ENCODE data around the gene CES4A. TPM values are rescaled to one million over a fixed set of nuclear protein-coding genes. Genes with fewer than 3 reads are reported as not detected.

CES4A gene
- total RNA-seq, 1 donor from 2014 or later = 0.11 TPM

DNA sequence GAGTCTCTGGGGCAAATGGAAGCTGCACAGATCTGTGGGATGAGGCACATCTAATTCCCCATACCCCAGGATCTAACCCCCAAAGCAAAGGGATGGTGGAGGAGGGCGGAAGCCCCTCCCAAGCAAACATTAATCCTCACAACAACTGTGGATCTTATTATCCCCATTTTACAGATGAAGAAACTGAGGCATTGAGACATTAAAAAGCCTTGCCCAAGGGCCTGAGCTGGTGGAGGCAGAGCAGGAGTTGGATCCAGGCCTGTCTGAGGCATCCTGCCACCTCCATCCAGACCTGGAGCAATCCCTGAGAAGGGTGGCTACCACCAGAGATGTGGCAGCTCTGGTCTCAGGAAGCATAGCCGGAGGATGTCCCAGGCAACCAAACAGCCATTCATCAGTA, 22.9 kb downstream of the CES4A start:
- Histone ChIP-seq H3K4me1 (peaks cover 0 to 15% of the 10 kb centered on the region in 2 donors), H3K36me3 (no peaks in the 10 kb centered on the region), H3K9me3 (no peaks in the 10 kb centered on the region), H3K4me3 (no peak overlapping the region), H3K27me3 (no peaks in the 10 kb centered on the region), H3K27ac (no peak overlapping the region)
- DNase-seq (ENCODE audit: low spot score in 2 of 2) = no peak
- intact Hi-C loops (cut with DNase I) = no loop called here
- TF ChIP-seq, protein P1, sequence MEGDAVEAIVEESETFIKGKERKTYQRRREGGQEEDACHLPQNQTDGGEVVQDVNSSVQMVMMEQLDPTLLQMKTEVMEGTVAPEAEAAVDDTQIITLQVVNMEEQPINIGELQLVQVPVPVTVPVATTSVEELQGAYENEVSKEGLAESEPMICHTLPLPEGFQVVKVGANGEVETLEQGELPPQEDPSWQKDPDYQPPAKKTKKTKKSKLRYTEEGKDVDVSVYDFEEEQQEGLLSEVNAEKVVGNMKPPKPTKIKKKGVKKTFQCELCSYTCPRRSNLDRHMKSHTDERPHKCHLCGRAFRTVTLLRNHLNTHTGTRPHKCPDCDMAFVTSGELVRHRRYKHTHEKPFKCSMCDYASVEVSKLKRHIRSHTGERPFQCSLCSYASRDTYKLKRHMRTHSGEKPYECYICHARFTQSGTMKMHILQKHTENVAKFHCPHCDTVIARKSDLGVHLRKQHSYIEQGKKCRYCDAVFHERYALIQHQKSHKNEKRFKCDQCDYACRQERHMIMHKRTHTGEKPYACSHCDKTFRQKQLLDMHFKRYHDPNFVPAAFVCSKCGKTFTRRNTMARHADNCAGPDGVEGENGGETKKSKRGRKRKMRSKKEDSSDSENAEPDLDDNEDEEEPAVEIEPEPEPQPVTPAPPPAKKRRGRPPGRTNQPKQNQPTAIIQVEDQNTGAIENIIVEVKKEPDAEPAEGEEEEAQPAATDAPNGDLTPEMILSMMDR (IDR thresholded peaks at IDR 0.05) = no peak

GRCh38 chr16:67013233-67013822, 24.9 kb downstream of the CES4A start:
- Histone ChIP-seq H3K4me1 (peaks cover 0 to 15% of the 10 kb centered on the region in 2 donors), H3K36me3 (no peaks in the 10 kb centered on the region), H3K4me3 (peak overlapping the region; percentile 76 to 77), H3K27me3 (no peaks in the 10 kb centered on the region), H3K9me3 (no peaks in the 10 kb centered on the region), H3K27ac (peak overlapping the region; percentile 77 to 83)
- intact Hi-C loops (cut with DNase I) = no loop called here
- DNase-seq (ENCODE audit: low spot score in 2 of 2) = peak in 1 of 2 donors; percentile 68
- TF ChIP-seq, protein P1 (IDR thresholded peaks at IDR 0.05) = no peak

- intact Hi-C loops (cut with DNase I) = loop anchor here (1.0 to 2.0 kb wide), 4 partner anchors 14 to 35 kb away; partner anchors contain the start of gene CBFB
- peak overlapping the region; percentile 77 to 83 for H3K27ac ChIP-seq
- peak in 1 of 2 donors; percentile 91 for DNase-seq (ENCODE audit: low spot score in 2 of 2)
- no peaks in the 10 kb centered on the region for H3K9me3 ChIP-seq
- peak overlapping the region; percentile 76 to 77 for H3K4me3 ChIP-seq
- H3K4me1 ChIP-seq = peaks cover 0 to 15% of the 10 kb centered on the region in 2 donors
- no peaks in the 10 kb centered on the region for H3K27me3 ChIP-seq
- no peaks in the 10 kb centered on the region for H3K36me3 ChIP-seq
- TF ChIP-seq, protein P1 (IDR thresholded peaks at IDR 0.05) = peak; percentile 11 to 28 (median 24)
Measured at GRCh38 chr16:67013823-67014633, 25.6 kb downstream of the CES4A start.

- TF ChIP-seq, protein P1 (IDR thresholded peaks at IDR 0.05) = no peak
- H3K27me3 ChIP-seq = no peaks in the 10 kb centered on the region
- no peaks in the 10 kb centered on the region for H3K36me3 ChIP-seq
- intact Hi-C loops (cut with DNase I) = loop anchor here (1.0 to 2.0 kb wide), 4 partner anchors 14 to 36 kb away; partner anchors contain the start of gene CBFB
- H3K4me3 ChIP-seq = peak overlapping the region; percentile 76 to 77
- peak overlapping the region; percentile 77 to 83 for H3K27ac ChIP-seq
- no peak for DNase-seq (ENCODE audit: low spot score in 2 of 2)
- no peaks in the 10 kb centered on the region for H3K9me3 ChIP-seq
- peaks cover 0 to 15% of the 10 kb centered on the region in 2 donors for H3K4me1 ChIP-seq
Measured at GRCh38 chr16:67014634-67015312, 26.4 kb downstream of the CES4A start.

DNA sequence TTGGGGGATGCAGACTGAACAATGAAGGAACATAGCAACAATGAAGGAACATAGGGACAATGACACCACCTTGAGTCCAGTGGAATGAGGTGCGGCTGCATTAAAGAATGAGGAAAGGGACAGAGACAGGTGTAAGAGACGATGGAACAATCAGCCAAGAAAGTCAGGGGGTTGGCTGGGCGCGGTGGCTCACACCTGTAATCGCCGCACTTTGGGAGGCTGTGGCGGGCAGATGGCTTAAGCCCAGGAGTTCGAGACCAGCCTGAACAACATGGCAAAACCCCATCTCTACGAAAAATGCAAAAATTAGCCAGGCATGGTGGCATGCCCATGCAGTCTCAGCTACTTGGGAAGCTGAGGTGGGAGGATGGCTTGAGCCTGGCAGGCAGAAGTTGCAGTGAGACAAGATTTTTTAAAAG, 26.9 kb downstream of the CES4A start:
- intact Hi-C loops (cut with DNase I) = loop anchor here (2.0 kb wide), 1 partner anchor 37 kb away; no protein-coding TSS in a partner anchor
- TF ChIP-seq, protein P1 (IDR thresholded peaks at IDR 0.05) = no peak

More for the DNA sequence above, 26.9 kb downstream of the CES4A start:
- no peaks in the 10 kb centered on the region for H3K27me3 ChIP-seq
- H3K4me3 ChIP-seq = no peak overlapping the region
- H3K36me3 ChIP-seq = no peaks in the 10 kb centered on the region
- H3K27ac ChIP-seq = peak overlapping the region in 1 of 2 donors; percentile 83
- H3K9me3 ChIP-seq = no peaks in the 10 kb centered on the region
- DNase-seq (ENCODE audit: low spot score in 2 of 2) = no peak
- H3K4me1 ChIP-seq = peaks cover 0 to 15% of the 10 kb centered on the region in 2 donors

Data from ascending aorta (tissue), 2 donors.